ENCODE data around the gene NT5C2.

NT5C2 gene

DNA sequence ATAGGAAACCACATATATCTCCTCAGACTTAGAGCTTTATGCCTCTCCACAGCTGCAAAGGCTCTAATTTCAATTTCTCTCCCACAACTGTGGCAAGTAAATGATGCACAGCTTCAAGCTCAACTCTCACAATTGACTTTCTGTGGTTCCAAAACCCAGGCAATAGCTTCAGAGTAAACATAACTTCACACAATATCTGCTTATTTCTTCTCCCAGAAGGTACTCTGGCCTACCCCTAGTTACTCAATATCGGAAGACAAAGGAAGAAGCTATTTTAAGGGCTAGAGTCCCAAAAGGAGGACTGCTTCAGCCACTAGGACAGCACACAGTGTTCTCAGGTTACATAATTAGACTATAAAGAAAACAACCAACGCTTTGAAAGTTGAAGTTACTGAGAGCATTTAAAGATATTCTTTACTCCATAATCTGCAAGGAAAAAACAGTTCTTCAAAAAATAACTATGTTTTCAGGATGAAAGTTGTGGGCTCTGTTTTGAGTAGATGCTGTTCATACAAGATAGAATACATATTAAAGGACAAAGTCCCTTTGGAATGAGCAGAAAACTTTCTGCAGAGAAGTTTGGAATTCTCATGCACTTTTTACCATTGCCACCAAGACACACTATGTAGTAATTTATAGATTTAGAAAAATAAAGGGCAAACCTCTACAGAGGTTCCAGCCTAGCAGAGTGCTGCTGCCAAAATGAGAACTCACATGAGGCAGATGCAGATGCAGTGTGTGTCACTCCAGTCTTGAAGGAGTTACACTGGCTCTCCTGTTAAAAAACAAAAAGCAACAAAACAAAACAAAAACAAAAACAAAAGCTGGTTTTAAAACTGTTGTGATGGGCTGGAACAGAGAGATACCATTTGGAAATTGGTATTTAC lies 81.8 kb downstream of the NT5C2 start:
- ATAC-seq (ENCODE audit: insufficient read depth, low read depth), result no peak
- Histone ChIP-seq H3K27me3 (ENCODE audit: insufficient read depth, low read length, poor library complexity) (no peaks in the 10 kb centered on the region), H3K4me3 (ENCODE audit: low read depth in 1 of 2, low read length in 2 of 2) (no peak overlapping the region), H4K20me1 (ENCODE audit: insufficient read depth, low read length) (peaks cover 8% of the 10 kb centered on the region; the same call in 1 of the 2 replicates), H3K9me3 (ENCODE audit: insufficient read depth, low read length, severe bottlenecking) (no peaks in the 10 kb centered on the region), H3K36me3 (ENCODE audit: insufficient read depth, low read length) (peaks cover 18% of the 10 kb centered on the region), H3K79me2 (ENCODE audit: insufficient read depth, low read length) (peaks cover 74% of the 10 kb centered on the region), H3K27ac (ENCODE audit: low read length) (peak overlapping the region; percentile 47; the same call in 1 of the 2 replicates), H3K4me1 (ENCODE audit: insufficient read depth, low read length) (no peaks in the 10 kb centered on the region), H3K9ac (ENCODE audit: low read depth, low read length) (no peak overlapping the region), H3K4me2 (ENCODE audit: insufficient read depth, low read length) (no peak overlapping the region), H2AFZ (ENCODE audit: low read depth, low read length) (no peak overlapping the region)
- no peak for DNase-seq
- TF ChIP-seq EZH2 (IDR thresholded peaks at IDR 0.05; ENCODE audit: borderline replicate concordance, low read depth, low read length, severe bottlenecking), result no peak
- TF ChIP-seq CTCF (IDR thresholded peaks at IDR 0.05; ENCODE audit: borderline replicate concordance, extremely low read depth, low read length, poor library complexity, severe bottlenecking), result no peak

DNA sequence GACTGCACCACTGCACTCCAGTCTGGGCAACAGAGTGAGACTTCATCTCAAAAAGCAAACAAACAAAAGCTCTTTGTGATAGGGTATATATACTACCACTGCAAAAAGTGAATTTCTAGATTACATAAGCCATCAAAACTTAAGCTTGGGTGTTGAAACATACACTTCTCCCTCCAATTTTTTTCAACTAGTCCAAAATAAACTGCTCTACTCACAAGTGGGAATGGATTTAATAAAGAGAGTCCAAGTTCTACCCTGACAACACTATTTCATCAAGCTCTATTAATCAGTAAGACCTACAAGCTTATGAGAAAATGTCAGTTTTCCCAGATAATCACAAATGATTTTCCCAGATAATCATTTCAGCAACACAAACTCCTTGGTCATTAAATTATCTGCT lies 82.7 kb downstream of the NT5C2 start:
- peaks cover 77% of the 10 kb centered on the region for H3K79me2 ChIP-seq (ENCODE audit: insufficient read depth, low read length)
- no peak overlapping the region for H3K4me3 ChIP-seq (ENCODE audit: low read depth in 1 of 2, low read length in 2 of 2)
- H3K4me1 ChIP-seq (ENCODE audit: insufficient read depth, low read length), result no peaks in the 10 kb centered on the region
- ATAC-seq (ENCODE audit: insufficient read depth, low read depth) (no peak), DNase-seq (no peak)
- no peak overlapping the region for H3K9ac ChIP-seq (ENCODE audit: low read depth, low read length)
- H3K27ac ChIP-seq (ENCODE audit: low read length), result no peak overlapping the region
- TF ChIP-seq EZH2 (IDR thresholded peaks at IDR 0.05; ENCODE audit: borderline replicate concordance, low read depth, low read length, severe bottlenecking) (no peak), CTCF (IDR thresholded peaks at IDR 0.05; ENCODE audit: borderline replicate concordance, extremely low read depth, low read length, poor library complexity, severe bottlenecking) (no peak)
- H3K36me3 ChIP-seq (ENCODE audit: insufficient read depth, low read length), result peaks cover 27% of the 10 kb centered on the region
- peaks cover 11% of the 10 kb centered on the region for H4K20me1 ChIP-seq (ENCODE audit: insufficient read depth, low read length)
- no peak overlapping the region for H2AFZ ChIP-seq (ENCODE audit: low read depth, low read length)
- no peak overlapping the region for H3K4me2 ChIP-seq (ENCODE audit: insufficient read depth, low read length)
- no peaks in the 10 kb centered on the region for H3K27me3 ChIP-seq (ENCODE audit: insufficient read depth, low read length, poor library complexity)
- no peaks in the 10 kb centered on the region for H3K9me3 ChIP-seq (ENCODE audit: insufficient read depth, low read length, severe bottlenecking)

DNA sequence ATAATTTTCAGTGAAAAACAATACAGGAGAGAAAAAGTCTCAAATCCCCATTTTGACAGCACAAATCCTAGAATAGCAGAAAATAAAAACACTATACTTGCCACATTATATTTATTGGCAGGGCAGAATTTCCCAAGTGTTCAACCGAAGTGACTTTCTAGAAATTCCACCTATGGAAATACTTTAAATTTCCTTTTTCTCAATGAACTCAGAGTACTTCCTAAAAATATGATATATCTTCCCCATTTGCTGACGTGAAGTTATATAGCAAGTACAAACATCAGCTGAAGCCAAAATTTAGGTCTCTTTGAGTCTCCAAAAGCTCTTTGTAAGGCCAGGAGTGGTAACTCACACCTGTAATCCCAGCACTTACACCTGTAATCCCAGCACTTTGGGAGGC lies 83.3 kb downstream of the NT5C2 start:
- Histone ChIP-seq H3K79me2 (ENCODE audit: insufficient read depth, low read length) (peaks cover 71% of the 10 kb centered on the region), H3K9me3 (ENCODE audit: insufficient read depth, low read length, severe bottlenecking) (no peaks in the 10 kb centered on the region), H3K27me3 (ENCODE audit: insufficient read depth, low read length, poor library complexity) (no peaks in the 10 kb centered on the region), H3K4me2 (ENCODE audit: insufficient read depth, low read length) (no peak overlapping the region), H4K20me1 (ENCODE audit: insufficient read depth, low read length) (peaks cover 10% of the 10 kb centered on the region), H3K4me3 (ENCODE audit: low read depth in 1 of 2, low read length in 2 of 2) (no peak overlapping the region), H3K36me3 (ENCODE audit: insufficient read depth, low read length) (peaks cover 30% of the 10 kb centered on the region), H2AFZ (ENCODE audit: low read depth, low read length) (no peak overlapping the region), H3K27ac (ENCODE audit: low read length) (no peak overlapping the region), H3K9ac (ENCODE audit: low read depth, low read length) (no peak overlapping the region), H3K4me1 (ENCODE audit: insufficient read depth, low read length) (no peaks in the 10 kb centered on the region)
- ATAC-seq (ENCODE audit: insufficient read depth, low read depth), result no peak
- TF ChIP-seq EZH2 (IDR thresholded peaks at IDR 0.05; ENCODE audit: borderline replicate concordance, low read depth, low read length, severe bottlenecking) (no peak), CTCF (IDR thresholded peaks at IDR 0.05; ENCODE audit: borderline replicate concordance, extremely low read depth, low read length, poor library complexity, severe bottlenecking) (no peak)
- no peak for DNase-seq

All from DND-41 (cell line).